ENCODE measurements around the gene PGM5.
"Not testable (repeated sequence)": the region's sequence is repeated elsewhere in the genome, so short reads cannot be mapped to it uniquely, and the experiment has no call there.

DNA sequence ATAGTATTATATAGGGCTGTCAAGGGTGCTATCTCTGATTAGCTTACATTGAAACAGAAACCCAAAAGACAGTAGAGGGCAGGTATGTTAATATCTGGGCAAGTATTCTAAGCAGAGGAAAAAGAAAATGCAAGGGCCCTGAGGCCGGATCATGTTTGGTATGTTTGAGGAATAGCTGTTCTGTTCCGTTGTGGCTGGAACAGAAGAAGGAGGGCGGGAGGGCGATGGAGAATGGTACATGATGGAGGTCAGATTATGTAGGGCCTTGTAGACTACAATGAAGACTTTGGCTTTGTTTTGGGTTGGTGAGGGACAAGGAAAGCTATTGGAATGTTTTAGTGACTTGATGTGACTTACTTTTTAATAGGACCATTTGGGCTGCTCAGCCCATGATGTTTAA lies 19.4 kb downstream of the PGM5 start:
- TF ChIP-seq, protein P1, sequence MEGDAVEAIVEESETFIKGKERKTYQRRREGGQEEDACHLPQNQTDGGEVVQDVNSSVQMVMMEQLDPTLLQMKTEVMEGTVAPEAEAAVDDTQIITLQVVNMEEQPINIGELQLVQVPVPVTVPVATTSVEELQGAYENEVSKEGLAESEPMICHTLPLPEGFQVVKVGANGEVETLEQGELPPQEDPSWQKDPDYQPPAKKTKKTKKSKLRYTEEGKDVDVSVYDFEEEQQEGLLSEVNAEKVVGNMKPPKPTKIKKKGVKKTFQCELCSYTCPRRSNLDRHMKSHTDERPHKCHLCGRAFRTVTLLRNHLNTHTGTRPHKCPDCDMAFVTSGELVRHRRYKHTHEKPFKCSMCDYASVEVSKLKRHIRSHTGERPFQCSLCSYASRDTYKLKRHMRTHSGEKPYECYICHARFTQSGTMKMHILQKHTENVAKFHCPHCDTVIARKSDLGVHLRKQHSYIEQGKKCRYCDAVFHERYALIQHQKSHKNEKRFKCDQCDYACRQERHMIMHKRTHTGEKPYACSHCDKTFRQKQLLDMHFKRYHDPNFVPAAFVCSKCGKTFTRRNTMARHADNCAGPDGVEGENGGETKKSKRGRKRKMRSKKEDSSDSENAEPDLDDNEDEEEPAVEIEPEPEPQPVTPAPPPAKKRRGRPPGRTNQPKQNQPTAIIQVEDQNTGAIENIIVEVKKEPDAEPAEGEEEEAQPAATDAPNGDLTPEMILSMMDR (IDR thresholded peaks at IDR 0.05), result not testable (repeated sequence)
- not testable (repeated sequence) for TF ChIP-seq POLR2A (IDR thresholded peaks at IDR 0.05)
